HG03521 (cell line): Measurements from ENCODE around the gene SERPINE1.

Experiments used
- ATAC-seq: cut with Tn5 transposase; IDR thresholded peaks from one replicate; pipeline ENCODE4 v1.9.1; 2021; ENCODE audit warnings: mild to moderate bottlenecking, moderate library complexity; ENCODE audit not compliant: unreplicated experiment

SERPINE1 gene

DNA sequence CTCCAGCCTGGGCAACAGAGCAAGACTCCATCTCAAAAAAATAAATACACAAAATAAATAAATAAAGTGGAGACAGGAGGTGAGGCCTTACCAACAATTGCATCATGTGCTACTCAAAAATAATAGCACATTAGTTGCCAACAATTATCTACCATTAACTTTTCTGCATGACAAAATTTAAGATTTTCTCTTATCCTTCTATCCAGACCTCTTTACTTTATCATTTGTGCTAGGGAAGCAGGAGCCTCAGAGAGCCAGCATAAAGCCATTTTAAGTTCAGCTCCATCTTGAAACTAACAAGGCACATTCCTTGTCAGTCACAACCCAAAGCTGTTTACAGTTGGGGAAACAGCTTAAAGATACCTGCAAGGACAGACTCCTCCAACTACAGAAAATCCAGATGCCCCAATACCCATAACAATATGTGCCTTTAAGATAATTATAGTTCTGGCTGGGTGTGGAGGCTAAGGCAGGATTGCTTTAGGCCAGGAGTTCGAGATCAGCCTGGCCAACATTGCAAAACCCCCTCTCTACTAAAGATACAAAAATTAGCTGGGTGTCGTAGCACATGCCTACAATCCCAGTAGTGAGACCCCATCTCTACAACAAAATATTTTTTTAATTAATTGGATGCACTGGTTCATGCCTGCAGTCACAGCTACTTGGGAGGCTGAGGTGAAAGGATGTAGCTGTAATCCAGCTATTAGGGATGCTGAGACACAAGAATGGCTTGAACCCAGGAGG lies 25.2 kb downstream of the SERPINE1 start:
- no peak for ATAC-seq

DNA sequence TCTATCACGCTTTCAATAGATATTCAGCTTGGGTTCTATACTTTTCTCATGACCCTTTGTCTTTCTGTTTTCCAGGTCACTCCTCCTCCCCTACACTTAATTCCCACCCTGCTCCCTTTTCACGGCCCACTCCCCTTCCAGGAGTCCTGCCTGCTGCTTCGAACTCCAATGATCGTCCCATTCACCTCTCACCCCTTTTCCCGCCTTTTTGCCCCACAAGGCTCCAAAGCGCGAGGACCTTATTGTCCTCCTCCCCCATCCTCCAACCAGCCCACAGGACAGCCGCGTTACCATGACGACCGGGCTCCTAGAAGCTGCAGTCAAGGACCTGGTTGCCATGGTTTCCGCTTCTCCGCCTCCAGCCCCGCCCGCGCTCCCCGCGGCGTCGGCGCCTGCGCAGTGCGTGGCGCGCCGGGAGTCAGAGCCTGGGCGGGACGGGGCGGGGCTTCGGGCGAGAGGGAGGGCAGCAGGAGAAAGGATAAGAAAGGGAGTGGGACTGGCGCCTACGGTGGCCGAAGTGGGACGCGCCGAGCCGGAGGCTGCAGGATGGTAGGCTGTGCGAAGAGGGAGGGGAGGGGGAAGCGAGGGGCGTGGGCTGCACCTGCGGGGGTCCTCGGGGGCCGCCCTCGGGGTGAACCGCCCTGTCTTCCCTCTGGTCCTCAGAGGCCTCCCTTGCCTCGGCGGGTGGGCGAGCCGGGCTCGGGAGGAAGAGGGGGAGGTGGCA lies 27.2 kb downstream of the SERPINE1 start, which contains the start of gene AP1S1:
AP1S1 (plus strand) TSS at position 508 of the 724 bp plus-strand sequence; CDS start at position 547, 39 bp downstream.
- peak; percentile 82 for ATAC-seq

DNA sequence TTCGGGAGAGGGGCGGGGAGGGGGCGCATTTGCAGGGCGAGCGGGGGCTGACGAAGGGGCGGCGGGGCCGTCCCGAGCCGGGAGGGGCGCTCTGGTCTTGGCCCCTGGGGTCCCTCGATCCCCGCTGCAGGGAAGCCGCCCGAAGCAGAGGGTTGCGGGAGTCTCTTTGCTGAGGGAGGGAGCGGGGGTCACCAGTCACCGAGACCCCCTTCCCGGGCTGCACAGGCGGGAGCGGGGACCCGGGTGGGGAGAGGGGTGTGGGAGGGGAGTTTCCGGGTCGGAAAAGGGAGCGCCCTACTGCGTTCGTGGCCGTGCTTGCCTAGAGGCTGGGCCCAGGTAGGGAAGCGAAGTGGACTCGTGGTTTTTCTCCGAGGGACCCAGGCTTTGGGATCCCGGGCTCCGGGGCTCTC lies 27.8 kb downstream of the SERPINE1 start:
- ATAC-seq: peak; percentile 9

DNA sequence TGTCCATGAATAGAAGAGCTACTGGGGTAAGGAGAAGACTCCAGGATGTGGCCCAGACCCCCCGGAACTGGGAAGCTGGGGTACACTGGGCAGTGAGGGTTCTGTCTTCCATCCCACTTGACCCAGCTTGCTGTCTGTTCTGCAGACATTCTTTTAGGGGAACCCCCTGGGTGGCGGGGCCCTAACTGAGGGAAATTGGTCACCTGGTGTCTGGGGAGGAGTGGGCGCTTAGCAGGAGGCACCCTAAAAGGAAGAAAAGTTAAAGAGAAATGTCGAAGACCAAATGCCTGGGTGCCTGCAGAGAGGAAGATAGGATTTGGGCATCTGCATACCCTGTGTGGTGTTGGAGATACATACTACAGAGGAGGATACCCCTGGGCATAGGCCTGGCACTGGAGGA lies 28.4 kb downstream of the SERPINE1 start:
- ATAC-seq: no peak

DNA sequence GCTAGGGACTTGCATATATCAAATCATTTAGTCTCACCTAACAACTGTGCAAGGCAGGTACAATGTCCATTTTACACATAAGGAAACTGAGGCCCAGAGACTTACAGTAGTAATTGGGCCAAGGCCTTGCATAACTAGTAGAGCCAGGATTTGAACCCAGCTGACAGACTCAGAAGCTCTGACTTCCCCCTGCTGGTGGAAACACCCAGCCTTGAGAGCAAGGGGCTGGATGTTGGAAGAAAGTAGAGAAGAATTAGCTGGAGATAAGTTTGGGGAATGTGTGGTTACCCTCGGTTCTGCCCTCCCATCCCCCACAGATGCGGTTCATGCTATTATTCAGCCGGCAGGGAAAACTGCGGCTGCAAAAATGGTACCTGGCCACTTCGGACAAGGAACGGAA lies 29.4 kb downstream of the SERPINE1 start:
- ATAC-seq: no peak

DNA sequence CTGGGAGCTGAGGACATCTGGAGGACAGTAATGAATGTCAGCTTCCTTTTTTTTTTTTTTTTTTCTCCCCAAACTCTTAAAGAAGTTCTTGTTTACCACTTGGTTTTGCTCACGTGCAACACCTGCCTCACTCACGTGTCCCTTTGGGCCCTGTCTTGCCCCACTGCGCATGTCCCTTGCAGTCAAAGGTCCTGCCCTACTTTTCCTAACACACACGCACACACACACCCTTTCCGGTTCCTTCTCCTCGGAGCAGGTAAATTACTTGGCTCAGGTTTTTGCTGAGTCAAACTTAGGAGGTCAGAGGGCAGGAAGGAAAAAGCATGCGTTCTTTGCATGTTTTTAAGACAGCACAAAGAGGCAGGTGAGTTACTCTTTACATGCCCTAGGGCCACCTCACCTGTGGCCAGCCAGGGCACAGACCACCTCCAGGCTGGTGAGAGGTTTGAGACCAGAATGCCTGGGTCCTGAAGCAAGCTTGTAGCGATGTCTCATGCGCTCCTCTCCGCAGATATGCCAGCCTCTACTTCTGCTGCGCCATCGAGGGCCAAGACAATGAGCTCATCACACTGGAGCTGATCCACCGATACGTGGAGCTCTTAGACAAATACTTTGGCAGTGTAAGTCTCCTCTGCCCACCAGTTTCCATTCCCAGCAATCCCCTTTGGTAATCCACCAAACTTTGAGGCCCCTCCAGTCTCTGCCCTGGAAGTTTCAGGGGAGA lies 30.1 kb downstream of the SERPINE1 start:
- no peak for ATAC-seq

DNA sequence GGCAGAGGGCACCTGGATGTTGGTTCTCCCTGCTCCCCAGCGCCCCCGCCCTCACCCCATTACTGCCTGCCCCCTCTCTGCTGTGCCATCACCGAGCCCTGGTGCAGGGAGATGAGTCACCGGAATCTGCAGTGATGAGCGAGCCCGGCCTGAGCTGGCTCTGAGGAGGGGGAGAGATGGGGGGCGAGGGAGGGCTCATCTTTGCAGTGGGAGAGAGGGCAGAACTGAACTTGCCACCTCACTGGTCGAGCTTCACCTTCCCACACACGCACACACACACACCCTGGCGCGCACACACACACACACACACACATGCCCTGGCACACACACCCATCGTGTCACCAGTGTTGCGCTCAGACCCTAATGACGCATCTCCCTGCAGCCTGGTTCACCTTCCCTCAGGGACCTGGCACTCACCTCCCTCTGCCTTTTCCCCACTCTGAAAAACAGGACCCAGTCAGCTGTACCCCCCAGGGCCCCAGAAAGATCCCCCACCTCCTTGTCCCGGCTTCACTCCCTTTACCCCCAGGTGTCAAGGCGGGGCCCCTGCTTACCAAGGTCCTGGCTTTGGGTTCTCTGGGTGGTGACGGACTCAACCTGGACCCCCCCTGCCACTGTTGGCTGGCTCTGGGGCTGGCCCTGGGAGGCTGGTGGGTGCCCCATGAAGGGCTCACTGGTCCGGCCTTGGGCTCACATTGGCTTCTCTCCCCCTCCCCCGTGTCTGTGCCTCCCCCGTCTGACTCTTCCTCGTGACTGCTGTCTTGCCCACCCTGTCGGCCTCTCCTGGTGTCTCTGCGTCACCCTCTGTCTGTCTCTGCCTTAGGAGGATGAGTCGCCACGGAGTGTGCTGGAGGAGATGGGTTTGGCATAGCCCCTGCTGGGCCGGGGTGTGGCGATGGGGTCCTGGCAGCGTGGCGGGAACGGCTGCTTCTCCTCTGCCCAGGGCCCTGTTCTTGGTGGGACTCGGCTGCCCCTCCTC lies 33.1 kb downstream of the SERPINE1 start:
- ATAC-seq: no peak

DNA sequence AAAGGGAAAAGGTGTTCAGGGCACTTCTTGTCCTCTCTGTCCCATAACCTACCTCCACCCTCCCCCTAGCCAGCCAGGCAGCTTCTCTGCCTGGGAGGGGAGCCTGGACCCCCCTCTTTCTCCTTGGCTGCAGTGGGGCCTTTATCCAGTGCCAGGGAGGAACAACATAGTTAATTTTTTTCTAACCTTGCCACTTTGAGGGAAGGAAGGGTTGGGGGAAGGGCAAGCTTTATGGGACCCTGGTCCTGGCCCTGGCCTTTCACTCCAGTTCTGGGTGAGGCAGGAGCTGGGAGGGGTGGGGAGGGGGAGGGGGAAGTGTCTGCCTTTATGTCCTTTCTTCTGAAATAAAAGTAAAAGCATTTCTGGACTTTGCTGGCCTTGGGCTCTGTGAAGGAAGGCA lies 34.0 kb downstream of the SERPINE1 start:
- ATAC-seq: no peak

DNA sequence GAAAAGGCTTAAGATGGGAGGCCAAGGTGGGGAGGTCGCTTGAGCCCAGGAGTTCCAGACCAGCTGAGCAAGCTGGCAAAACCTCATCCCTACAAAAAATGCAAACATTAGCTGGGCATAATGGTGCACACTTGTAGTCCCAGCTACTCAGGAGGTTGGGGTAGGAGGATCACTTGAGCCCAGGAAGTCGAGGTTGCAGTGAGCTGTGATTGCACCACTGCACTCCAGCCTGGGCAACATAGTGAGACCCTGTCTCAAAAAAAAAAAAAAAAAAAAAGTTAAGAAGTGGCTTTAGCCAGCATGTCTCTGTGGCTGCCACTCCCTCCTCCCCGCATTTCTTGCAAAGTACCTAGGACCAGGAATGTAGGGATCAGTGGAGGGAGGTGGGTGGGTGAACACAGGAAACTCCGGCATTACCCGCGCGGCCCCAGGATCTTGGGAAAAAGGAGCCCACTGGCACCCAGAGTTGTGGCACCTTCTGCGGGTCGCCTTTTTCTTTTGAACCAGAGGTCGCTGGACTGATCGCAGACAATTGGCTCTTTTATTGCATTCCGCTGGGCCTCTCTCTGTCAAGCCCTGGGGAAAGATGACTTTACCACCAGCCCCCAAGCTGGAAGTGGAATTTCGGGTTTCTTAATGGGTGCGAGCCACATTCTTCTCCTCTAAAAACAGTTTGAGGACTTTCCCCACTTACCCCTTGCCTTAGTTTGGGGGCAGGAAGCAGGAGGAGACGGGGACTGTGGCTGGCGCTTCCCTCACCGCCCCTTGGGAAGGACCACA lies 35.0 kb downstream of the SERPINE1 start:
- no peak for ATAC-seq

DNA sequence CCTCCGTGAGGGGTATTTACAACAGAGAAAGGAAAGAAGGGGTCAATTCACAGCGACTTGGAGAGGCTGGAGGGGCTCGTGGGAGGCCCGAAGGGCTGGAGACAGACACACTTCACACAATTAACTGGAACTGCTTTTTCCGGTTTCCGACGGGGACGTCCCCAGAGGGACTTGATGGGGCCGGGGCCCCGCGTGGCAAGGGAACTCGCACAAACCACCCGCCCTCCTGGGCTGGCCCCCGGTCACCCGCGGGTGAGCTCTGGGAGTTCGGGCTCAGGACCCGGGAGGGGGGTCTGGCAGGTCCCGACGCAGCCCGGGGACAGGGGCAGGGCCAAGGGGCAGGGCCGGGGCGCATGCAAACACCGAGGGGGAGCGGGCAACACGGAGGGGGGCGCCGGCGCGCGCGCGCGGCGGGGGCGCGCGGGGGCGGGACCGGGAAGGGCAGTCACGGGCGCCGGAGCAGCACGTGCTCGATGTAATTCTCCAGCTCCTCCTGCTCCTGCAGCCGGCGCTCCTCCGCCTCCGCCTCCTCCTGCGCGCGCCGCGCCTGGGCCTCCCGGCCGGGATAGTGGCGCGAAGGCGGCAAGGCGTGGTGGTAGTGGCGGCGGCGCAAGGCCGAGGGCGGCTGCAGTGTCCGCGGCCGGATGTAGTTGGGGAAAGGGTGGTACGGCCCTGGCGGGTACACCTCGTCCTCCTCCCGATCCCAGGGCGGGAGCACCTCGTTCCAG lies 35.8 kb downstream of the SERPINE1 start:
- no peak for ATAC-seq

DNA sequence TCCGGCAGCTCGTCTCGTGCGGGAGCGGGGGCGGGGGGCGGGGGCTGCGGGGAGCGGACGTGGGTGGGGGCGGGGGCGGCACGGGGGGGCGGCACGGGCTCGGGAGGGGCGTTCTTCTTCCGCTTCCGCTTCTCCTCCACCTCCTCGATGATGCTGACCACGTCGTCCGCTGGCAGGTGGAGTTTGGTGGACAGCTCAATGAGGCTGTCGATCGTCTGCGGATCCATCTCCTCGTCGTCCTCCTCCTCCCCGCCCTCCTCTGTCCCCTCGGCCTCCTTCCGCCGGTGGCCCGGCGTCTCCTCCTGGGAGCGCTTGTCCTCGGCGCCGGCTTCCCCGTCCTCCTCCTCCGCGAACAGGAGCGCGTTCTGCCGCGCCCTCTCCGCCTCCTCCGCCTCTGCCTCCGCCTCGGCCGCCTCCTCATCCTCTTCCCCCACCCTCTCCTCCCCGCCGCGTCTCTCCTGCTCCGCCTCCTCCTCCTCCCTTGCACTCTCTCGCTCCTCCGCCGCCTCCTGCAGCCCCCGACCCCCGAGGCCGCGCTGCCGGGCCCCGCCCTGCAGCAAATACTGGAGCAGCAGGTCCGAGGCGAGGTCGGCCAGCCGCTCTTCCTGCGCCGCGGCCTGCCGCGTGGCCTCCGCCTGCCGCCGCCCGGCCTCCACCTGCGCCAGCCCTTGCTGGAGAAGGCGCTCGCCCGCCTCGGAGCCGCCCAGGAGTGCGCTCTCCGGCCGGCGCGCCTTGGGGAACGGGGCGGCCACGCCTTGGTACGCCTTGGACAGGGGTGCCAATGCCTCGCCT lies 36.6 kb downstream of the SERPINE1 start:
- no peak for ATAC-seq

DNA sequence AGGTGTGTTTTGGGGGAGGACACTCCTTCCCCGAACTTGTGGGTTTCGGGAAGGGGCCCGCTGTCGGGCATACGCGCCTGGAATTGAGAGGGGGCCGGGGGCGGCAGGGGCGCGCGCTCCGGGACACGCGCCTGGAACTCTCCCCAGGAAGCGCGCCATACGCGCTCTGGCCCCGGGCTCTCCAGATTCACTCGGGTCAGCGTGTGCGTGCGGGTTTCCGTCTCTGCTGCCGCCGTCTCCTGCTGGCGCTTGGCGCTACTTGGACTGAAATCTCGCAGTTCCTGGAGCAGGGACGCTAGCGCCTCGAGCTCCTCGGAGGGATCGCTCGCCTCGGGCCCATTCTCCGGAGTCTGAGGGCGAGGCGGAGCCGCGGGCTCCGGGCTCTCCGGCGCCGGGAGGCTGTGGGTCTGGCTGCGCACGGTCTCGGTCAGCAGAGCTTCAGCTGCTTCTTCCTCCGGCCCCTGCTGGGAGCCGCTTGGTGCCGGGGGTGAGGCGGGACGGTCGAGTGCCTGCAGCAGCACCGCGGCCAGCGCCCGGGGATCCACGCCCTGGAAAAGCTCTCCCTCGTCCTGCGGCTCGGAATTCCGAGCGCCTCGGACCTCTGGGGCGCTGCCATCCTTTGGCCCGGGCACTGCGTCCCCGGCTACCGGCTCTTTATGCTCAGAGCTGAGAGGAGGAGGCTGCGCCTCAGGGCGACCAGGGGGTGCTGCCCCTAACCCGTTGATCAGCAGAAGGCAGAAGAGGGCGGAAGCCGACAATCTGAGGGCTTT lies 37.4 kb downstream of the SERPINE1 start:
- no peak for ATAC-seq

DNA sequence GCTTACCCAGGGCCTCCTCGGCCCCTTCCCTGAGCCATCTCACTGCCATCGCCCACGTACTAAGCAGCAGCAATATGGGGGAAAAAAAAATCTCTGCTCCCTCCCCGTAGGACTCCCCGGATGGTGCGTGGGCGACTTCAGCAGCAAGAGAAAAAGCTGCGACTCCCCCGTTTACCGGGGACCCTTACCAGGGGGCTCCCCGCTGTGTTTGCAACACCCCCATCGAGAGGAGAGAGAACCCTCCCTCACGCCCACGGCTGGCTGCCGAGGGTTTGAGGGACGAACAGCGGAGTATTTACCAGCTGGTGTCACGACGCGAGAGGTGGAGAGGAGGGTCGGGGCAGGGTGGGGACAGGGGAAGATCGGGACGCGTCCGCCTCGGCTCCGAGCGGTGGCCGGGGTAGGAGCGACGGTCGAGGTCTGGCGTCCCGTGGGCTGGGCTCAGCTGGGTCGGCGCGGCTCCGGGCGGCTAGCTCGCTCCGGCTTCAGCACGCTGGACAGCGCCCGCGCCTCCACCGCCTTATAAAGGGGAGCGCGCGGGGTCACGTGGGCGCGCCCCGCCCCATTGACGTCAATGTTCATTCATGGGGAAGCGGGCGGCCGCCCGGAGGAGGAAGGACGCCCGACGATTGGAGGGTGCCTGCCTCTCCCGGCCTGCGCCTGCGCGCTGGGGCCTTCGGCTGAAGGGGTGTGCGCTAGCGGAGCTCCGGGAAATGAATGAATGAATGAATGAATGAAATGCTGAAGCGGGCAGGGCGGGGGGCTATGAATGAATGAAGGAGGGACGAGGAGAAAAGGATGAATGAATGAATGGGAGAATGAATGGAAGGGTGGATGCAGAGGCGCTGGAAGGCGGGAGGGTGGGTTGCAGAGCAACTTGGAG lies 38.4 kb downstream of the SERPINE1 start, which contains the start of gene VGF:
VGF (minus strand) TSS at position 495 of the 883 bp plus-strand sequence. CDS start 726 bp downstream, outside the sequence.
- ATAC-seq: peak; percentile 53

DNA sequence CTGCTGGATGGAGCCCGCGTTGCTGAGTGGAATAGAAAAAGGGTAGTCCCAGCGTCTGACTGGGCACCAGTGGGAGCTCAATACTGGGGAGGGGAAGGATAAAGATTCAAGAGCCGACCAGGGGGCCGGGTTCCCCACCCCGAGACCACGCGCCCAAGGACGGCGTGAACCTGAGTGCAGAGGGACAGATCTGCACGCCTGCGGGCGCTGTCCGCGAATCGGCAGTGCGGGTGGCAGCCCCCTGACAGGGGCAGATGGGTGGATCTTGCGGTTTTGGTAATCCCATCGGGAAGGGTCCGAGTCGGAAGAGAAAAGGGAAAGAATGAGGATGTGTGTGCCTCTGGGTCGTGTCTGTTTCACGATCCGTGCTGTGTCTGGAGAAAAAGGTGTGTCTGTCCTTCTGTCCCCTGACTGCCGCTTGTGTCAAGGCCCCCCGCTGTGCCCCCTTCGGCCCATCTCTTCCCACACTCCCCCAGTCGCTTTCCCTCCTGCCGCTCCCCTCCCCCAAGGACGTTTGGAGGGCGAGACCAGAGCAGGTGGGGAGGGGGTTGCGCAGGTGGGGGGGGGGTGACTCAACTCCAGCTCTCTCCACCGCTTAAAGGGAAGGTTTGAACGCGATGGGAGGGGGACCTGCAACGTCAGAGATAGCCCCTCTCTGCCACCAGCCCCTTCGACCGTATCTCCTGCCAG lies 39.2 kb downstream of the SERPINE1 start:
- ATAC-seq: no peak

DNA sequence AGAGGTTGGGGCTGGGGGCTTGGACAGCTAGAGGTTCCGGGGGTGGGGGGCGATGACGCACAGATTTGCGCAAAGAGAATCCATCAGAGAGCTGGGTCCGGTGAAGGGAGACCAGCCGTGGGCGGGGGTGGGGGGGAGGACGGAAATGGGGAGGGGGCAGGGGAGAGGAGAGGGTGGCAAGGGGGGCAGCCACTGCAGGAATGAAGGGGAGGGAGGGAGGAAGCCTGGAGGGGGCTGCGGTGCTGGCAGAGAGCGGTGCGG lies 39.7 kb downstream of the SERPINE1 start:
- no peak for ATAC-seq
